HG03066 (cell line): ENCODE measurements around the gene OCA2.

ENCODE experiments used
- ATAC-seq: cut with Tn5 transposase; IDR thresholded peaks from one replicate; pipeline ENCODE4 v1.9.1; 2021; ENCODE audit warnings: low read depth; ENCODE audit not compliant: unreplicated experiment

The OCA2 gene

DNA sequence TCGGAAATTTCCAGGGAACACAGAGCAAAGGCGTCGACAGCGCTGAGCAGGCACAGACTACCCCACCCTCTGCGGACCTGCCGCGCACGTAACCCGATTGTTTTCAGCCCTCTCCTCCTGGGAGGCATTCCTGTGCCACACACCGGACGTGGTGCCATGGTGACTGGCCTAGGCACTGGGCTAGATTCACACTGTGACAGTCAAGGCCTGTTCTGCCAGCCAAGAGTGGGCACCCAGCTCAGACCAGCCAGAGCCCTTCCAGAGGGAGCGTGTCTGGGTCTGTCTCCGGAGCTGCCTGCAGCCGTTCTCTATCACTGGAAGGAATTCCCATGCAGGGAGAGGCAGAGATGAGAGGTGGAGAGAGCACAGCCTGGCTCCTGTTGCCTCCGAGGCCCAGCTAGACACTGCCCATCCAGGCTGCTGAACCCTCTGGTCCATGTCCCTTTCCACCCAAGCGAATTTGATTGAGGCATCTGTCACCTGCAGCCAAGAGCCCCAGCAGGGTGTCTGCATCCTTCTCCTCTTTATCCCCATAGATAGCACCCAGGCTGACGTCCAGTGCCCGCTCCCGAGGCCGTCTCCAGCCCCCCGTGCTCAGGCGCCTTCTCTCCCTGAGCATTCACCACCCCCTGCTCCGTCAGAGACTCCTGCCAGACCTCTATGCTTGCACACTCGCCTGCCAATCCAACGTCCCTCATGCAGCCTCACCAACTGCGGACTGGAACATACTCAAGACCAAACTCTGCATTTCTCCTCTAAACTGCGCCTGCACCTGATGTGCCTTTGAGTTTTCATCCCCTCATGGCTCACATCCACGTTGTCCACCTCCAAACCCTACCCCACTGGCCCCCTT, 267.5 kb downstream of the OCA2 start:
- no peak for ATAC-seq

DNA sequence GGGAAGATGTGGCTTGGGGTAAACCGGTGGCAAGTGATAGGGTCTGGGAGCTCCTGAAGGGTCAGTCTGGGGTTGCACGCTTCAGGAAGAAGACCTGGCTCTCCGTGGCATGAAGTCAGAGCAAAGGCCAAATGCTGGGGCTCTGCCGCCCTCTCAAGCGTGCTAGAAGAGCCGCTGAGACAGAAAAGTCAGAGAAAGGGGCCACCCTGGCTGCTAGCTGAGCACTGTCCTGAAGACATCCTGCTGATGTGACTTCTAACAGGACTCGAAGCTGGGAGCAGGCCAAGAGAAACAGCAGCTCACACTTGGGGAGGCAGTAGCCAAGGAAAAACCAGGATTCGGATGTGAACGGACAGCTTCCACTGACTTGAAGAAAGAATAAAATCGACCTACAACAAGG, 270.4 kb downstream of the OCA2 start:
- ATAC-seq: no peak

DNA sequence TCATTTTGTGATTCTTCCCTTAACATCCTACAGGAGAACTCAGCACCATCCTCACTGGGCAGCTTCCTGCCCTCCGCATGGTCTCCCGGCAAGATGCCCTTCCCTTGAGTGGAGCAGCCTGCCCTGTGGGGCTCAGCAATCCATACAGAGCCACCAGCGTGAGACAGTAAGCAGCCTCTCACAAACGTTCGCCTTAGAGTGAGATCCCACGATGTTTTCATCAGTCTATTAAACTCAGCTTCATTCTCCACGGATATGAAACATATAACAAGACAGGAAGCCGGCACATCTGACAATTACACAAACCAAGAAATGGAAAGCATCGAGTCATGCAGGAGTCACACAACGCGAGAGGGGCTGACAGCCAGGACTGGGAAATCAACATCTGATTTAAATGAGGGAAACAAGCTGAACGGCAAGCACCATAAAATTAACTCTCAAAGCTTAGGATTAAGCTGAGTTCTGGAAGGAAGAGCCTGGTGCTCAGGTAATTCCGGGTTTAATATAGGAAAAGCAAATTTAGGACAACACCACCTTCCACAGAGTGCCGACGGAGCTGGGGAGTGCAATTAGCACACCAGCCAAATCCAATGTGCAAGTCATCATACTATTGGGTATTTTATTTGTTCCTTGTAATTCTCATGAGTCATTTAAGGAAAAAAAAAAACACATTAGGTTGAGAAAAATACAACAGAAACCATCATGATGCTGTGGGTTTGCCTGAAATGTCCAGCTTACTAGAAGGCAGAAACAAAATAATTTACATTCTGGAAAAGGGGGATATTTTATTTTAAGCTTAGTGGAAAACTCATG, 272.0 kb downstream of the OCA2 start:
- no peak for ATAC-seq

DNA sequence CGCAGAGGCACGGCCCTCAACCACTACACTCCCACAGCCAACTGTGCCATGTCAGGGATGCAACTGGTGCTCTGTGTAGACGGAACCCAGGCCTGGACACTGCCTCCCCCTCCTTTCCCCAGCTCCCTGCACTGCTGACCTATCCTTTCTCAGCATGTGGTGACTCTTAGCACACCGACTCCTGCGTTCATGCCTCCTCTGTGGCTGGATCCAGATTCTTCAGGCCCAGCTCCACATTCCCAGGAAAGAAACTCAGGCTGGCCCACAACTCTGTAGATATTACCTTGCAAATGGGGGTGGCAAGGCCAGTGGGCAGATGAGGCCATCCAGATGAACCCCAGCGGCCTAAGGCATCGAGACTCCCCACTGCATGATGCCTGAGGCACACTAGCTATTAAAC, 272.7 kb downstream of the OCA2 start:
- ATAC-seq: no peak

DNA sequence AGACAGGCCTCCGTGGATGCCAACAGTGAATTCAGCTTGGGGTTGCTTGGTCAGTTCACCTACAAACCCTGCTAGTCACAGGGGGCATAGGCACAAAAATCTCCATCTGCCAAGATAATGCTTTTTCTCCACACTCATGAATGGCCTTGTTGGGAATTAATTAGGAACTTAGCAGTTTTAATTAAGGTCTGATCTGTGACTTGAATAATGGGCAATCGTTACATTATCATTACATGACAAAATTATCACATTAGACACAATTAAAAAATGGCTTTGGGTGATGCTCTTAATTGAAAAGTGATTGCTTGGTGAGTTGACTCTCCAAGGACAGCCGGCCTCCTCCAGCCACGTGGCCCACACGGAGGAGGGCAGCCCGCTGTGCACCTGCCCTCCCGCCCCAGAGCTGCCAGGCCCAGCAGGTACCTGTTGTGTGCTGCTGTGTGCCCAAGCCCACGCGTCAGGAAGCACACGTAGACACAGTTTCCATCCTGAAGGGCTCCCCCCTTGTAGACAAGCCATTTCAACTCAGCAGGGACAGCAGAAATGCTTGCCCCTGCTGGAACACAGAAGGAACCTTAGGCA, 274.2 kb downstream of the OCA2 start:
- no peak for ATAC-seq

DNA sequence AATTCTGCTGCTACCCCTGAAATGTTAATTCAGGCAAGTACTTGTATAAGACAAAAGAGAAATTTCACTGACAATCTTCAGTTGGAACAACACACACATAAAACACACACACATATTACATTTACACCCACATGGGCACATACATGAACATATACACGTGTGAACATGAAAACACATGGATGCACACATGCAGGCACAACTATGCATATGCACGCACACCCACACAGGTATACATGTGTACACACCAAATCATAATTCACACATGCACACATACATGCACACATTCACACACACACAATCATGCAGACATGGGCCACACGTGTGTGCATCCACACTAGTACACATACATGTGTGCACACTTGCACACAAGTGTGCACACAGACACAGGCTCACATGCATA, 277.8 kb downstream of the OCA2 start:
- no peak for ATAC-seq

DNA sequence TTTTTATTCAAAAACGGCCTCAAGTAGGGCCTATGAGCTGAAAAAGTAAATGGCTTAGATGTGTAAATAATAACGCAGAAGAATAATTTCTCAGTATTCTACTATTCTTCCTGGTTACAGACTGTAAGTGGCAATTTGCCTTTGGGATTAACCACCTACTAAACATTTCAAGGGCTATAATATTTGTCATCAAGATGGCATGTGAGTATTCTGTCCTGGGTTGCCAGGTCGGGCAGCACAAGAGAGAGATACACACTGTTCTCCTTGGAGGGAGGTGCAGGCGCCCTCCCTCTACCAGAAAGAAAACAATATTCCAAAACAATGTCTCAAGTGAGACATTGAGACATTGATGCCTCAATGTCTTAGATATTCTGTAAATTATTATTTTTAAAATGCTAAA, 278.4 kb downstream of the OCA2 start:
- no peak for ATAC-seq

DNA sequence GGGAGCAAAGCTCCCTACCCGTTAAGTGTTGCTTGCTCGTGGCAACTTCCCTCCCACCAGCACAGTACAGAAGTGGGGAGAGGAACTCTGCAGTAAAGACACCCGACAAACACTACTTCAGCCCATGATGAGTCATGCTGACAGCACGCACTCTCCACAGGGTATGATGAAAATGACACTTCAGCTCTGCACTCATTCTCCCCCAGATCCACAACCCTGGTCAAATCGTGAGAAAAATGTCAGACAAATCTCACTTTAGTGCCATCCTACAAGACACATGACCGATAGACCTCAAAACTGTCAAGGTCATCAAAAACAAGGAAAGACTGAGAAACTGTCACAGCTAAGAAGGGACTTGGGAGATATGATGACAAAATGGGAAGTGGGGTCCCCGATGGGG, 278.9 kb downstream of the OCA2 start:
- no peak for ATAC-seq

DNA sequence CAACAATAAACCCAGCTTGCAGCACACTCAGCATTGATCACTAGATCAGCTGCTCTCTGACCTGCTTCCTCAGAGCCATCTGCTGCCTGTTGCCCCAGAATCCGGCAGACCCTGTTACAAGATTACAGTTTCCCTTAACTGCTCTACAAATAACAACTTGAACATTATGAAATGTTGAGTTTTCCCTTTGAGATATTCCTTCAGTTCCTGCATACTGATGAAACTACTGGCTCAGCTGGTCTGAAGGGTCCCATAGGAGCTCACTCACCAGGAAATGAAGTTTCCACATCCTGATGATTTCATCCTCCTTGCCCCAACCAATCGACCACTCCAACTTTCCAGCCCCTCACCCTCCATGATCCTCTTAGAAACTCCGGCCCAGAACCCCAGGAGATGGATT, 281.9 kb downstream of the OCA2 start:
- no peak for ATAC-seq

DNA sequence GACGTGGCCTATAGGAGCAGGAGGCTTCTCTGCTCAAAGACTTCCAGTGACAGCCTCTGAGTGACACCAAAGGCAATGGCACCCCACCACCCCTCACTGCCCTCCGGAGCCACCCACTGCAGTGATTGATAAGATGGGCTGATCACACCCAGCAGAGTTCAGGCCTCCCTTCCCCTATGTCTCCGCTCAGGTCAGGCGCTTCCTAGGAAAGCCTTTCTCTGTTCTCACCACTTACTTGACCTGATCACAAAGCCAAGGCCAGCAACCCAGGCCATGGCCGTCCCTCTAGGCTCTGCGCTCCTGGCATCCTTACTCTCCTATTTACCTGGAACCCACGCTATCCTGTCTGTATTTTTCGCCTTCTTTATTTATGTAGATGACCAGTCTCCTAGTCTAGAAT, 282.3 kb downstream of the OCA2 start:
- ATAC-seq: no peak

DNA sequence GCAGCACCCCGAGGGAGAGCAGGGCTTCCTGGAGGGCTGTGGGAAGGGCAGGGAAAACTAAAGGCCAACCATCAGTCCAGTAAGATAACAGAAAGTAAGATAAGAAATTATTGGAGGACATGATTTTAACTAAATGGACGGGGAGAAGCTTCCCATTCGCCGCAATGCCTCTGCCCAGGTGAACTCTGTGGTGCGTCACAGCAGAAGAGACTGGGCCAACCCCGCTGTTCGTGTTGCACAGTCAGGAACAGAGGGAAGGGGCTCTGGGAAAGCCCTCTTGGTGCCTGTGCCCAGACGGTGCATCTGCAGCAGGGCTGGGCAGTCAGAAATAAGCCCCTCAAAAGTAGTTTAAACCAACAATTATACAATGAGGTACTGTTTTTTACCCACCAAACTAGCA, 284.1 kb downstream of the OCA2 start:
- ATAC-seq: no peak

DNA sequence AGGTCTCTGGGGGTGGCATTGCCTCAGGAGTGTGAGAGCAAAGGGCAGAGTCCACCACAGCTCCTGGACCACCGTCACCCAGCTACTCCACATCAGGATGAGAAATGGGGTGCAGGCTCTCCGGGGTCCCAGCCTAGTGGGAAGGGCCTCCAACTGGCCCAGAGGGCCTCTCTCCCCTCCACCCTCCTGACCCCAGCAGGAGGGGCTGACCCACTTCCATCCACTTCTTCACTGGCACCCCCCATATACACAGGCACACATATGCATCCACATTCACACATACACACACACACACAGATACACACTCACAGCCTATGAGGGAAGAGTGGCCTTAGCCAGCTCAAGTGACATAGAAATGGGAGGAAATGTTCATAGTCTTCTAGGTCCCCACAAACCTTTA, 286.0 kb downstream of the OCA2 start:
- ATAC-seq: no peak

DNA sequence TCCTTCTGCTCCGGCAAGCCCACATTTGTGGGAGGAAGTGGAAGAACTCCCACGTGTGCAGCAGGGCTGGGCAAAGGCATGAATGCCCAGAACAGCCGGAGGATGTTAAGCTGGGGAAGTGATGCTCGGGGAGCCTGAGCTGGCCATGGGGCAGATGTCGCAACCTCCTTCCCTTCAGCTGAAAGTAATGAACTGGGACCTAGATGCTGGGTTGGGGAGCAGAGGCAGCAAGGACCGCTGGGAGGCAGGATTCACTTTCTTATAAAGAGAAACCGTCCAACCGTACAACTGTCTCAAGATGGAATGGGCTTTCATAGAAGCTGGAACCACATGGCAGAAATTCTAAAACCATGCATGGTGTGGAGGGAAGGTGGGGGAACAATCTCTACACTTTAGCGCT, 290.9 kb downstream of the OCA2 start:
- no peak for ATAC-seq

DNA sequence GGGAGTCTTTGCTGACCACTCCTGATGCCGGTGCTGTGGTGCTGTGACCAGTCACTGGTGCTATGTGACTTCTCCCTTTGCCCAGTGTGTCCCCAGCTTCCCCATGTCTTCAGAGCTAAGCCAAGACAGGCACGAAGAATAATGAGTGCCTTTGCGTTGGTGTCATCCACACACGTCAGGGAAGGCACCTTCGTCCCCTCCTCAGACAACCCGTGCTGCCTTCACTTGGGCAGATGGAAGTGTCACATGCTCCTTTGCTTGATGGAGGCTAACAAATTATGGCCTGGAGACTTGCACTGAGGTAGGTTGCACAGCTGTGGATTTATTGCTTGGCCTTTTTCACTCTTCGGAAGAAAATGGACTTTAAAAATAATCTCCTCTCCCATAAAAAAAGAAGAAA, 291.8 kb downstream of the OCA2 start:
- ATAC-seq: no peak

DNA sequence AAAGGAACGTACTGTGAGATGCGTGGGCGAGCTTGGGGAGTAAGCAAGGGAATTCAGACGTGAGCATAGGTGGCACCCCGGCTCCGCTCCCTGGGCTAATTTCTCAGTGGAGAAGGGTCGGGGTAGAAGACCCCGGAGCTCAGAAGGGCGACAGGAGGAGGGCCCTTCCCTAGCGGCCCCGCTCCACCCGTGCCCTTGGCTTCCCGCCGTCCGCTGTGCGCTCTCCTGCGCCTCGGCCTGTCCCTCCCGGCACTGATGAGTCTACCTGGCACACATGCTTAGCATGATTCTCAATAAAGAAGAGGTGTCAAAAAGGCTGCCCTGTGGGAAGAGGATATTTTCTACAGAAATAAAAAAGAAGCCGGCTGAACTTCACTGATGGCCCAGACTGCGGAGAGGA, 292.7 kb downstream of the OCA2 start:
- no peak for ATAC-seq

DNA sequence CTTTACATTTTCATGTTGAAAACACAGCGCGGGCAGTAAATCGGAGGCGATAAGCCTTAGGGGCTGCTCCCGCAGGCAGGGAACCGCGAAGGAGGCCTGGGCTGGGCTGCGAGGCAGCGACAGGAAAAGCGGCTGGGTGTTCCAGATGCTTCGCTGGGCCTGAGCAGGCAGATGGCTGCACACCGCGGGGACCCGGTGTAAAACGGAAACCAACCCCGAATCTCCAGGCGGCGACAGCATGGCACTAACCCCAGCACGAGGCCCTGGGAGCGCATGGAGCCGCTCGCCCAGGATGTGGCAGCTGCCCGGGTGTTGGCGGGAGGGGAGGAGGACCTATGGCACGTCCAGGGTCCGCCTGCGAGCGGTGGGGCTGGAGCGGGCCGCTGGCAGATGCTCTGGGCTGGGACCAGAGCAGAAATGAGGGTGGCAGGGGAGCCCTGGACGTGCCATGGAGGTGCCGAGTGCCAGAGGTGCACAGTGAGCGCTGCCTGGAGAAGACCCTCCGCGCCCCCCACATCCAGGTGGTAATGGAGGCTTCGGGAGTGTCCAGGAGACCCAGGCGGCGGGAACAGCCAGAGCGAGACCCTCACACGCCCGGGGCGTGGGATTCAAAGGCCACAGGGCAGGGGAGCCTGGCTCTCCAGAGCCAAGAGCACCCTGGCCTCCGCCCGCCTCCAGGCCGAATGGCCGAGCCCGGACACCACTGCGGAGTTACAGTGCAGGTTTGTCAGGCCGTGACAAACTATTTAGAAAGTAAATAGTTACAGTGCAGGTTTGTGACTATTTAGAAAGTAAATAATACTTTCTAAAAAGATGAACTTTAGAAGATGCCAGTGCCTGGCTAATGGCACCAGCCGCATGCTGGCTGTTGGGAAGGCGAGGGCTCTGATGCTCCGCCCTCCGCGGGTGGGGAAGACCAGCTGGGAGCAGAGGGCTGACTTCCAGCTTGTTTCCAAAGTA, 293.6 kb downstream of the OCA2 start:
- ATAC-seq: no peak

DNA sequence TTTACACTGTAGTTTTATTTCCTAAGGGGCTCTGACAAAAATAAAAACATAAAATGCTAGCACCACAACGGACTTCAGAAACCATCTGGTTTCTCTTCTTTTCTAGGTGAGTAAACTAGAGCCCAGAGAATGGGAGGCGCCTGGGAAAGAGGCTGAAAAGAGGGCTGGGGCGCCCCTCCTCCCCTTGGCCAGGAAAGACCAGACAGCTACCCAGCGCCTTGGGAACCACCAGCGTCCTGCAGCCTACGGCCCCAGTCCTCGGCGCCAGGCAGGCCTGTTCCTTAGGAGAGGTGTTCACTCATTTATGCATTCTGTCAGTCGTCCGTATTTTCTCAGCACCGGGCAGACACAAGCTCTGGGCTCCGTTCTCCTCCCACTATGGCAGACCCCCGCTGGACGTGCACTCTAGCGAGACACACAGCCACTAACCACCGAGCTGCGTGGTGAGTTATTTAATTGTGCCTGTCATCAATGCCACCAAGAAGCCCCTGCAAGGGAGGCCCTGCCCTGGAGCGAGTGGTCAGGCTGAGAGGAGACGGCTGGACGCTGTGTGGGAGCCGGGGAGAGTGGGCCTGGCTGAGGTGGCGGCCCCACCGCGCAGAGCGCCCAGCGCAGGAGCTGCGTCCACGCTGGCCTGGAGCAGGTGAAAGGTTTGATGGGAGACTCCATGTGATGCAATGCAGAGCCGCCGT, 294.4 kb downstream of the OCA2 start:
- no peak for ATAC-seq

DNA sequence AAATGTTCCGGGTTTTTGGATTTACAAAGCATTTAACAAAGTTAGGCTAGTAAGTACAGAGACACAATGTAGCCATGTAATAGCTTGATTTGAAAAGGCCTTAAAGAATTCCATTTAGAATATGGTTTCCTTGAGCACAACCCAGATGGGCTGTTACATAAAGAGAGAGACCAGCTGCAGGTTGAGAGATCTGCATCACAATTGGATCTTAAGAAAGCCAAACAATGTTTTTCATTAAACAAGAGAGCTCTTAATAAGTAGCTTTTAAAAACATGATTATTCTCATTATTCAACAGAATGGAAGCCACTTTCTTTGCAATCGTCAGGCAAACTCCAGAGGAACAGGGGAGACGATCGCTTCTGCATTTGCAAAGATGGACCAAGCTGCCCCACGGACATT, 300.3 kb downstream of the OCA2 start:
- no peak for ATAC-seq

DNA sequence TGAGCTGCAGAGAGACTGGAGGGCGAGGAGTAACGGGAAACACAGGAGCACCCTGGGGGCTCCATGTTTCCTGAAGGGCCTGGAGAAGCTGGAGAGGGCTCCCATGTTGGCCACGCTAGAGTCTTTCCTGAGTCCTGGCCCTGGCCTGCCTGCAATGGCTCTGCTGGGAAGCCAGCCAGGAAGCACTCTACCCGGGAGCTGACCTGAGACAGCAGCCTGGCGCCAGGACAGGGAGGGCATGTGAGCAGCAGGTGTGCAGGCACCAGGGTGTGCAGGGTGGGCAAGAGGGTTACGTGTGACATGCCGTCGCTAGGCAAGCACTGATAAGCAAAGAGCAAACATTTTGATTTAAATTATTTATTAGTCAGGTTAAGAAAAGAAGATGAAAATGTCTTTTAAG, 301.4 kb downstream of the OCA2 start:
- no peak for ATAC-seq
